Measurements from ENCODE around the gene ADIPOR2.

DNA sequence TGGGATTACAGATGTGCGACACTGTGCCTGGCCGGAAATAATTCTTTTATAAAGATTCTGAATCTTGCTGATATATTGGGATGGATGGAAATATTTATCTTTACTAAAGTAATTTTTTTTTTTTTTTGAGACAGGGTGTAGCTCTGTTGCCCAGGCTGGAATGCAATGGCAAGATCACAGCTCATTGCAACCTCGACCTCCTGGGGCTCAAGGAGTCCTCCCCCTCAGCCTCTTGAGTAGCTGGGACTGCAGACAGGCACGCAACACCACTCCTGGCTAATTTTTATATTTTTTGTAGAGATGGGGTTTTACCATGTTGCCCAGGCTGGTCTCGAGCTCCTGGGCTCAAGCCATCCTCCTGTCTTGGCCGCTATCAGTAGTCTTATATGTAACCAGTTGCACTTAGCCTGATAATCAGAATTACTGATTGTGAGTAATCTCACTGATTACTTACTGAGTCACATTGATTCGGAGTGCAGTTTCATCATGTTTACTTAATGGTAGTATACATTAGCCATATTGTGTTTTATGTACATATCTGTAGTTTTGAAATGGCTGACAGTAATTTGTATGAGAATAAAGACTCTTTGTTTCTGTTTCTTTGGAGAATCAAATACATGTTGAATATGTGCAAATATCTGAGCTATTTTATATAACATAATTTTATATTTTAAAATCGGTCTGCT is 79.1 kb downstream of the ADIPOR2 start:
- TF ChIP-seq CTCF (IDR thresholded peaks at IDR 0.05) (no peak), POLR2A (IDR thresholded peaks at IDR 0.05) (no peak)

Data from testis (tissue), 2 donors.